Calu3 (cell line): Measurements from ENCODE around the gene IRX5. TPM values are rescaled to one million over a fixed set of nuclear protein-coding genes. Genes with fewer than 3 reads are reported as not detected.

ENCODE experiments used
- BruUV-seq: library from RNA; stranded (reverse); fragments of 400-500 nt; replicated peaks from 2 replicates; lab custom pipeline; 2021; lab: Mats Ljungman, UMichigan
- CTCF ChIA-PET: fragments of 300-600 bp; sonication (Branson Sonifier 250); formaldehyde crosslinking; loops from one replicate; lab custom pipeline; 2022; ENCODE audit warnings: antibody characterized with exemption; lab: Charles Lee
- DNase-seq: peaks from one replicate; pipeline ENCODE4 v3.0.0; 2022
- H3K27ac Mint-ChIP-seq: one replicate; pipeline ENCODE4 v1.8.0; 2022; ENCODE audit warnings: mixed read lengths; ENCODE audit not compliant: unreplicated experiment
- H3K27me3 Mint-ChIP-seq: one replicate; pipeline ENCODE4 v1.8.0; 2022; ENCODE audit warnings: mixed read lengths; ENCODE audit not compliant: unreplicated experiment
- H3K36me3 Mint-ChIP-seq: one replicate; pipeline ENCODE4 v1.8.0; 2022; ENCODE audit warnings: mild to moderate bottlenecking, moderate library complexity, mixed read lengths; ENCODE audit not compliant: insufficient read depth, unreplicated experiment
- H3K4me1 Mint-ChIP-seq: one replicate; pipeline ENCODE4 v1.8.0; 2022; ENCODE audit warnings: mild to moderate bottlenecking, low read depth, mixed read lengths; ENCODE audit not compliant: unreplicated experiment
- H3K4me3 Mint-ChIP-seq: one replicate; pipeline ENCODE4 v1.8.0; 2022; ENCODE audit warnings: mild to moderate bottlenecking, low read depth, moderate library complexity, mixed read lengths; ENCODE audit not compliant: unreplicated experiment
- H3K9me3 Mint-ChIP-seq: one replicate; pipeline ENCODE4 v1.8.0; 2022; ENCODE audit warnings: low read depth, mixed read lengths; ENCODE audit not compliant: unreplicated experiment
- CTCF ChIP-seq: fragments of 200-600 bp; IDR thresholded peaks from one replicate; pipeline ENCODE4 v1.8.0; 2022; ENCODE audit warnings: antibody characterized with exemption; ENCODE audit not compliant: unreplicated experiment
- intact Hi-C: fragments of 100-400 bp; cut with micrococcal nuclease; formaldehyde crosslinking; loops from one replicate; pipeline ENCODE4 v1.10.0; 2022; ENCODE audit not compliant: unreplicated experiment
- total RNA-seq: library from RNA; stranded (reverse); gene quantifications from 2 replicates; pipeline ENCODE4 v1.2.3, GENCODE V29; 2022

The IRX5 gene
- total RNA-seq, 1 experiment from 2014 or later = 2.5 TPM

- Mint-ChIP-seq H3K27me3 (no peaks in the 10 kb centered on the region), H3K4me3 (peak overlapping the region; percentile 95), H3K4me1 (peaks cover 17% of the 10 kb centered on the region), H3K9me3 (no peaks in the 10 kb centered on the region), H3K27ac (peak overlapping the region; percentile 7), H3K36me3 (peaks cover 53% of the 10 kb centered on the region)
- no peak for DNase-seq
- intact Hi-C loops = loop anchor here (5.0 kb wide), 1 partner anchor 1168 kb away; no protein-coding TSS in a partner anchor
- CTCF ChIA-PET = interaction anchor here (0.7 to 1.2 kb wide), 5 partner anchors 17 to 1381 kb away, joined by 3 to 5 read pairs (median 4); no protein-coding TSS in a partner anchor
- TF ChIP-seq CTCF = no peak
- BruUV-seq = no TSS peak
Observed at GRCh38 chr16:54930869-54931119, 129 bp downstream of the IRX5 start.

- intact Hi-C loops = loop anchor here (5.0 kb wide), 1 partner anchor 1169 kb away; no protein-coding TSS in a partner anchor
- CTCF ChIA-PET = interaction anchor here (0.6 to 1.2 kb wide), 5 partner anchors 15 to 1382 kb away, joined by 3 to 12 read pairs (median 4); no protein-coding TSS in a partner anchor
- TF ChIP-seq CTCF = no peak
- Mint-ChIP-seq H3K27ac (peak overlapping the region; percentile 20), H3K4me3 (peak overlapping the region; percentile 95), H3K4me1 (peaks cover 11% of the 10 kb centered on the region), H3K27me3 (no peaks in the 10 kb centered on the region), H3K36me3 (peaks cover 53% of the 10 kb centered on the region), H3K9me3 (no peaks in the 10 kb centered on the region)
- DNase-seq = peak; percentile 50
- BruUV-seq = TSS peak; percentile 16
Observed at GRCh38 chr16:54931120-54932014, 702 bp downstream of the IRX5 start.

GRCh38 chr16:54932021-54932660 lies 1.5 kb downstream of the IRX5 start:
- TF ChIP-seq CTCF = no peak
- intact Hi-C loops = loop anchor here (5.0 kb wide), 1 partner anchor 1170 kb away; no protein-coding TSS in a partner anchor
- CTCF ChIA-PET = interaction anchor here (0.6 to 1.0 kb wide), 2 partner anchors 14 to 597 kb away, joined by 4 to 12 read pairs; no protein-coding TSS in a partner anchor
- Mint-ChIP-seq H3K36me3 (peaks cover 51% of the 10 kb centered on the region), H3K4me3 (peak overlapping the region; percentile 95), H3K27ac (peak overlapping the region; percentile 20), H3K4me1 (peaks cover 4% of the 10 kb centered on the region), H3K27me3 (no peaks in the 10 kb centered on the region), H3K9me3 (no peaks in the 10 kb centered on the region)
- no peak for DNase-seq
- no TSS peak for BruUV-seq

- Mint-ChIP-seq H3K36me3 (peaks cover 44% of the 10 kb centered on the region), H3K4me1 (no peaks in the 10 kb centered on the region), H3K9me3 (no peaks in the 10 kb centered on the region), H3K27ac (no peak overlapping the region), H3K4me3 (no peak overlapping the region), H3K27me3 (no peaks in the 10 kb centered on the region)
- BruUV-seq = no TSS peak
- intact Hi-C loops = loop anchor here (5.0 kb wide), 1 partner anchor 1170 kb away; no protein-coding TSS in a partner anchor
- TF ChIP-seq CTCF = no peak
- DNase-seq = no peak
- CTCF ChIA-PET = no interaction called here
Observed at GRCh38 chr16:54932737-54933254, 2.1 kb downstream of the IRX5 start.
